Right lobe of liver (tissue), 4 donors: ENCODE measurements around the gene DDX1.

ENCODE experiments used
- POLR2A ChIP-seq: fragments of 450-650 bp; IDR thresholded peaks from one replicate; pipeline ENCODE4 v1.6.1; 2017; ENCODE audit warnings: antibody characterized with exemption, mild to moderate bottlenecking
- TF ChIP-seq, protein P1 (sequence below), 4 donors: fragments of 200-600 bp in 3 of 4; fragments of 450-650 bp in 1 of 4; IDR thresholded peaks; one replicate each; pipeline versions ENCODE4 v1.5.1 to v1.8.0; 2016 to 2022; ENCODE audit warnings: antibody characterized with exemption in 4 of 4, mild to moderate bottlenecking in 2 of 4
- donor health status: DM: no; HTN: no; CAD: no.
- donor health status: DM: no; HTN: no; CAD: no.
- donor health status: DM: no; HTN: yes; CAD: no.

DNA sequence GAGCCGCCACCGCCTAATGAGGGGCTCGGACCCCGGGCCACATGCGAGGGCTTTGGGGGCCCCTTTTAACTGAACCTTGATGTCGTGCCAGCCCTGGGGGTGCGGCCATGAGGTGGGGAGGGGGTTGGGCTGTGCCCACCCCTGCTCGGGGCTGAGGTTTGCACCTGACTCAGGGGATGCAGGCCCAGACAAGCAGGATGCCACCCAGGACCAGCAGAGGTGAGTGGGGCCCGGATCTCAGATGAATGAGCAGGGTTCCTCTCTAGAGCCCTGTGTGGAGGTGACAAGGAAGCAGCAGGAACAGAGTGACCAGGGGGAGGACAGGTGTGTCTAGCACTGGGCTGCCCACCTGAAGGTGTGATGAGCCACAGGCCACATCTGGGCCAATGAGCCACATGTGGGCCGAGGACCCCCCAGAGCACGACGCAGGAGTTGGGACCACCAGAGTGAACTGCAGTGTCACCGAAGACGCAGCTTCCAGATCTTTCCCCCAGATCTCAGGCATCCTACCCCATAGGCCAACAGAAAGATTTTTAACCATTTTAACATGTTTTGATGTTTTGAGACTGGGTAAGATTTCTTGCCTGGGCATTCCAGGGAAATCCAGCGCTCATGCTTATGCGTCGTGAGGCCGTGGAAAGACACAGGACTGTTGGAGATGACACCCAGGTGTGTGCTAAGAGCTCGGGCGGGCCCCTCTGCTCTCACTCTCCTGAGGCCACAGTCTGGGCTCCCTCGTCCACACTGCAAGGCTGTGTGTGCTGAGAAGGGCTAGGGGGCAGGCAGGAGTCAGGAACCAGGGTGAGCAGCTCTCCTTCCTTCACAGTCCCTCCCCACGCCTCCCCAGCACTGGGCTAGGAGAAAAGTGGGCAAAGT is 73.6 kb downstream of the DDX1 start:
- TF ChIP-seq, protein P1, sequence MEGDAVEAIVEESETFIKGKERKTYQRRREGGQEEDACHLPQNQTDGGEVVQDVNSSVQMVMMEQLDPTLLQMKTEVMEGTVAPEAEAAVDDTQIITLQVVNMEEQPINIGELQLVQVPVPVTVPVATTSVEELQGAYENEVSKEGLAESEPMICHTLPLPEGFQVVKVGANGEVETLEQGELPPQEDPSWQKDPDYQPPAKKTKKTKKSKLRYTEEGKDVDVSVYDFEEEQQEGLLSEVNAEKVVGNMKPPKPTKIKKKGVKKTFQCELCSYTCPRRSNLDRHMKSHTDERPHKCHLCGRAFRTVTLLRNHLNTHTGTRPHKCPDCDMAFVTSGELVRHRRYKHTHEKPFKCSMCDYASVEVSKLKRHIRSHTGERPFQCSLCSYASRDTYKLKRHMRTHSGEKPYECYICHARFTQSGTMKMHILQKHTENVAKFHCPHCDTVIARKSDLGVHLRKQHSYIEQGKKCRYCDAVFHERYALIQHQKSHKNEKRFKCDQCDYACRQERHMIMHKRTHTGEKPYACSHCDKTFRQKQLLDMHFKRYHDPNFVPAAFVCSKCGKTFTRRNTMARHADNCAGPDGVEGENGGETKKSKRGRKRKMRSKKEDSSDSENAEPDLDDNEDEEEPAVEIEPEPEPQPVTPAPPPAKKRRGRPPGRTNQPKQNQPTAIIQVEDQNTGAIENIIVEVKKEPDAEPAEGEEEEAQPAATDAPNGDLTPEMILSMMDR (IDR thresholded peaks at IDR 0.05): no peak
- TF ChIP-seq POLR2A: no peak
